RWPE1 (cell line): ENCODE data around the gene SIK3.

Experiments
- CTCF ChIA-PET: fragments of 350-600 bp; sonication (Branson Sonifier 250); formaldehyde crosslinking; extraction: SDS; loops from one replicate; lab custom pipeline; 2021; lab: Yijun Ruan, JAX
- POLR2A ChIA-PET: fragments of 400-600 bp; formaldehyde crosslinking; extraction: SDS; loops from one replicate; lab custom pipeline; 2020; ENCODE audit warnings: antibody characterized with exemption; ENCODE audit not compliant: low non-redundant PET; lab: Yijun Ruan, JAX
- DNase-seq: peaks from one replicate; pipeline ENCODE4 v3.0.0; 2012; ENCODE audit warnings: low spot score
- H3K27ac ChIP-seq: fragments of 450-650 bp; 2 replicates; pipeline ENCODE4 v1.5.1; 2017
- TF ChIP-seq, protein P1 (sequence below): fragments of 450-650 bp; conservative IDR thresholded peaks from 2 replicates; pipeline ENCODE4 v1.5.1; 2017; ENCODE audit warnings: low read depth, mild to moderate bottlenecking

Gene SIK3

DNA sequence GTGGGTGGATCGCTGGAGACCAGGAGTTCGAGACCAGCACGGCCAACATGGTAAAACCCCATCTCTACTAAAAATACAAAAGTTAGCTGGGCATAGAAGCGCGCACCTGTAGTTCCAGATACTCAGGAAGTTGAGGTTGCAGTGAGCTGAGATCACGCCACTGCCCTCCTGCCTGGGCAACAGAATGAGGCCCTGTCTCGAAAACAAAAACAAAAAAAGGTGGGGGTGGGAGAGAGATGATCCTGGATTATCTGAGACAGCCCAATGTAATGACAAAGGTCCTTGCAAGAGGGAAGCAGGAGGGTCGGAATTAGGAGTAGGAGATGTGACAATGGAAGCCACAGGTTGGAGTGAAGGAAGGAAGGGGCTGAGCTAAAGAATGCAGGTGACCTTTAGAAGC lies 173.2 kb downstream of the SIK3 start:
- TF ChIP-seq, protein P1, sequence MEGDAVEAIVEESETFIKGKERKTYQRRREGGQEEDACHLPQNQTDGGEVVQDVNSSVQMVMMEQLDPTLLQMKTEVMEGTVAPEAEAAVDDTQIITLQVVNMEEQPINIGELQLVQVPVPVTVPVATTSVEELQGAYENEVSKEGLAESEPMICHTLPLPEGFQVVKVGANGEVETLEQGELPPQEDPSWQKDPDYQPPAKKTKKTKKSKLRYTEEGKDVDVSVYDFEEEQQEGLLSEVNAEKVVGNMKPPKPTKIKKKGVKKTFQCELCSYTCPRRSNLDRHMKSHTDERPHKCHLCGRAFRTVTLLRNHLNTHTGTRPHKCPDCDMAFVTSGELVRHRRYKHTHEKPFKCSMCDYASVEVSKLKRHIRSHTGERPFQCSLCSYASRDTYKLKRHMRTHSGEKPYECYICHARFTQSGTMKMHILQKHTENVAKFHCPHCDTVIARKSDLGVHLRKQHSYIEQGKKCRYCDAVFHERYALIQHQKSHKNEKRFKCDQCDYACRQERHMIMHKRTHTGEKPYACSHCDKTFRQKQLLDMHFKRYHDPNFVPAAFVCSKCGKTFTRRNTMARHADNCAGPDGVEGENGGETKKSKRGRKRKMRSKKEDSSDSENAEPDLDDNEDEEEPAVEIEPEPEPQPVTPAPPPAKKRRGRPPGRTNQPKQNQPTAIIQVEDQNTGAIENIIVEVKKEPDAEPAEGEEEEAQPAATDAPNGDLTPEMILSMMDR: no peak
- POLR2A ChIA-PET: no interaction called here
- CTCF ChIA-PET: interaction anchor here (0.6 to 0.8 kb wide), 3 partner anchors 31 to 160 kb away, joined by 3 read pairs; no protein-coding TSS in a partner anchor
- H3K27ac ChIP-seq: no peak overlapping the region
- DNase-seq: no peak

DNA sequence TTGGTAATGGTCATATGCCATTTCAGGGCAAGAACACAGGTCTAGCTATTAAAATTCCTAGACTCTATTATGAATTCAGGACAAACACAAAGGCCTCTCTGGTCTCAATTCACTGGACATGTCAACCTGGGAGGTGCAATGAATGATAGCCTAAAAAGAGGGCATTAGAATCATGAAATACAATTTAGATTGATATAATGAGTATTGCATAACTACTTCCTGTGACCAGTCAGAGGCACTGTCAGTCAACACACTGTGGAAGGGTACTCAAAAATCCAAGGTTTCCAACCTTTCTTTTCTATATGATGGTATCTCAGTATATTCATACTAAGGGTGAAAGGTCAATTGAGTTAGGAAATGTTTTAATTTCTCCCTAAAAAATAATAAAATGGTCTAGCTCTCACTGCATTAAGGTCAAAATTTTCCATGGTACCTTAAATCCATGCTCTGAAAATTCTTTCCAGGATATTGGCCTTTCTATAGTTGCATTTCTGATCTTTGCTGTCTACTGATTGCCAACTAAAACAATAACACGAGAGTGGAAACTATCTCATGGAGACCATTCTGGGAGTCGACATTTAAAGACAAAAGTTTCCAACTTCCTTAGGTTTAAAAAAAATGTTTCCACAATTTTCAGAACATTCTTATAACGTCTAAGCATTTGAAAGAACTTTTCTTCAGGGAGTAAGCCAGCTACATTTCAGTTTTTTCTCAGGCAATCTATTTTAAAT lies 179.1 kb downstream of the SIK3 start:
- CTCF ChIA-PET: no interaction called here
- POLR2A ChIA-PET: no interaction called here
- H3K27ac ChIP-seq: no peak overlapping the region
- TF ChIP-seq, protein P1: no peak
- no peak for DNase-seq

DNA sequence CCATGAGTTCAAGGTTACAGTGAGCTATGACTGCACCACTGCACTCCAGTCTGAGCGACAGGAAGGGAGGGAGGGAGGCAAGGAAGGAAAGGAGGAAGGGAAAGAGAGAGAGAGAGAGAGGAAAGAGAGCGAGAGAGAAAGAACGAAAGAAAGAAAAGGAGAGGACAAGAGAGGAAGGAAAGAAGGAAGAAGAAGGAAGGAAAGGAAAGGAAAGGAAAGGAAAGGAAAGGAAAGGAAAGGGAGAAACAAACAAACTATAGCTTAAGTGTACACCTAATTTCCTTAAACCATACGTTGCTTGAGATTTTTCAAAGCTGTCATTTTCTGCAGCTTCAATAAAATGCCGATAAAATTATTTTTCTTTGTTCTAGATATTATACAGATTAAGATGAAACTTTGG lies 180.6 kb downstream of the SIK3 start:
- CTCF ChIA-PET: interaction anchor here (1.3 kb wide), 1 partner anchor 188 kb away, joined by 4 read pairs; no protein-coding TSS in a partner anchor

DNA sequence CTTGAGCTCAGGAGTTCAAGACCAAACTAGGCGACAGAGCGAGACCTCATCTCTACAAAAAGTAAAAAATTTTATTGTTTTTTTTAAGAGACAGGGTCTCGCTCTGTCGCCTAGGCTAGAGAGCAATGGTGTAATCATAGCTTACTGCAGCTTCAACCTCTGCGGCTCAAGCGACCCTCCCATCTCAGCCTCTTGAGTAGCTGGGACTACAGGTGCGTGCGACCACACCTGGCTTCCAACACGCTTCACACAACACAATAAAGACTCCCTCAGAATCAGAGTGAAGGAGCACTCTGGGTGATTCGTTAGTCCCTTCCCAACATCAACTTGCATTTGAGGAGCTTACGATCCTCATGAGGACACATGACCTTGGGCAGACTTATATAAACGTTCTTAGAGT lies 181.3 kb downstream of the SIK3 start:
- ChIA-PET CTCF (interaction anchor here (0.6 to 1.3 kb wide), 2 partner anchors 189 to 395 kb away, joined by 4 to 5 read pairs; no protein-coding TSS in a partner anchor), POLR2A (no interaction called here)
- TF ChIP-seq, protein P1: no peak
- no peak for DNase-seq
- no peak overlapping the region for H3K27ac ChIP-seq

More for the DNA sequence above, 180.6 kb downstream of the SIK3 start:
- POLR2A ChIA-PET: no interaction called here
- TF ChIP-seq, protein P1: no peak
- H3K27ac ChIP-seq: no peak overlapping the region
- no peak for DNase-seq

DNA sequence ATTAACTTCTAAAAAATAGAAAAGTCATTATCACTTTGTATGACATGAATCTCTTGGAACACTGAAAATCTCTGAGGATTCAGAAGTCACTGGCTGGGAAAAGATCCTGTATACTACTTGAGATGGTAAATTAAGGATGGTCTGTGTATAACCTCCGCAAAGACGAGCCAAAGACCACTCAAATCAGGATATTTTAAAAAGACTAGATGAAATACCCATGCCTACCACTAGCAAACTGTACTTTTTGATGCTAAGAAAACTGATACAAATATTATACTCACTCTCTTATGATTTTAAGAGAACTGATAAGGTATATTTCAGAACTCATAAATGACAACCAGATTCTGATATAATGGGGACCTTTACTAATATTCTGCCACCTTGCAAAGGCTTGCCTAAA lies 182.2 kb downstream of the SIK3 start:
- no peak for DNase-seq
- ChIA-PET CTCF (no interaction called here), POLR2A (no interaction called here)
- H3K27ac ChIP-seq: no peak overlapping the region
- TF ChIP-seq, protein P1: no peak

DNA sequence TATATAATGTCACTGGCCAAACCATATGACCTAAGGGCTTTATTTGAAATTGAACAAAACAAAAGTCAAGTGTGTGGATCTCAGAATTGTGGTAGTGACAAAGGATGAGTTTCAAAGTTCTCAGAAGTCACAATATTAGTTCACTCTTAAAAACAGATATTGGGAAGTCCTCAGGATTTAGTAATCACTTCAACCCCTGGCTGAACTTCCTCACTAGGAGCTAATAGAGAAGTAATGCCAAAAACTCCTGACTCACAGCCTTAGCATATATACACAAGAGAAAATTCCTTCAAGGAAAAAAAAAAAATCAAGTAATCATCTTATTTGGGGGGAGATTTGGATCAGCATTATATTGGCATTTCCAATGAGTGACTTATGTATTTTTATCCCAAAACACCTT lies 185.2 kb downstream of the SIK3 start:
- ChIA-PET POLR2A (no interaction called here), CTCF (no interaction called here)
- H3K27ac ChIP-seq: no peak overlapping the region
- DNase-seq: peak; percentile 38
- TF ChIP-seq, protein P1: no peak
